Subcutaneous abdominal adipose tissue (tissue), 5 donors: Measurements from ENCODE around the gene HOXB4.

Source experiments
- H3K27ac ChIP-seq: one replicate; pipeline ENCODE4 v1.7.0; 2013; ENCODE audit warnings: low read depth, mild to moderate bottlenecking, inconsistent platforms, low read length, moderate library complexity
- H3K27me3 ChIP-seq, 5 donors: one replicate each; pipeline ENCODE4 v1.7.0; 2013; ENCODE audit warnings: low read length in 5 of 5, inconsistent platforms in 1 of 5; ENCODE audit not compliant: control insufficient read depth in 5 of 5, insufficient read depth in 4 of 5
- H3K36me3 ChIP-seq, 5 donors: one replicate each; pipeline ENCODE4 v1.7.0; 2013; ENCODE audit warnings: low read length in 5 of 5; ENCODE audit not compliant: control insufficient read depth in 5 of 5, insufficient read depth in 5 of 5
- H3K4me1 ChIP-seq, 5 donors: one replicate each; pipeline ENCODE4 v1.7.0; 2013; ENCODE audit warnings: low read length in 5 of 5, mild to moderate bottlenecking in 3 of 5, moderate library complexity in 1 of 5; ENCODE audit not compliant: control insufficient read depth in 5 of 5, insufficient read depth in 5 of 5
- H3K4me3 ChIP-seq, 5 donors: one replicate each; pipeline ENCODE4 v1.7.0; 2013; ENCODE audit warnings: low read length in 5 of 5, low read depth in 1 of 5
- H3K9ac ChIP-seq, 5 donors: one replicate each; pipeline ENCODE4 v1.7.0; 2013; ENCODE audit warnings: low read length in 5 of 5, mild to moderate bottlenecking in 4 of 5, moderate library complexity in 3 of 5
- H3K9me3 ChIP-seq, 5 donors: one replicate each; pipeline ENCODE4 v1.7.0; 2013; ENCODE audit warnings: low read length in 5 of 5; ENCODE audit not compliant: control insufficient read depth in 5 of 5
- donor health status: healthy.
- donor health status: healthy.
- donor health status: healthy.
- donor health status: healthy.
- donor health status: healthy.

Gene HOXB4

DNA sequence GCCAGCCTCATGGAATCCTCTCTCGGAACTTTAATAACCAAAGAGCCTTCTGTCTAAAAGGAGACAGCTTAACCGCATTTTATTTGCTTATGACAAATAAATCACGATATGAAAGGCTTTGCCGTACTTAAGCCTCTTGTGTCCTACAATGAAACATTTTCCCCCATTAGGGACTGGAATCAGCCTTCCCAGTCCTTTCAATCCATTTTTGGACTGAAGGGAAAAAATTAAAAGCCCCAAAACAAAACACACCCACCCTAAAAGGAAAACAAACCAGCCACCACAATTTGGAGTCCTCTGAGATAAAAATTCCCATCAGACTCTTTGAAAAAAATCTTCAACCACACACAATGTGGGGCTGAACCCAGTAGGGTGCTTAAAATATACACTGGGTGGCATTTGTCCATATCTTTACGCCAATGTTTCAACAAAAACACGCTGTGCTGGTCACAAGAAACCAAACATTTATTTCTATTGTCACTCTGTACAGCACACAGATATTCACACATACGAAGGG is 3.0 kb downstream of the HOXB4 start:
- Histone ChIP-seq H3K9ac (peak overlapping the region in 1 of 5 donors; percentile 68), H3K9me3 (no peaks in the 10 kb centered on the region), H3K36me3 (peaks cover 0 to 6% (median 0%) of the 10 kb centered on the region in 5 donors), H3K27ac (peak overlapping the region; percentile 91), H3K4me3 (peak overlapping the region in 1 of 5 donors; percentile 32), H3K27me3 (no peaks in the 10 kb centered on the region), H3K4me1 (peaks cover 9 to 86% (median 81%) of the 10 kb centered on the region in 5 donors)

DNA sequence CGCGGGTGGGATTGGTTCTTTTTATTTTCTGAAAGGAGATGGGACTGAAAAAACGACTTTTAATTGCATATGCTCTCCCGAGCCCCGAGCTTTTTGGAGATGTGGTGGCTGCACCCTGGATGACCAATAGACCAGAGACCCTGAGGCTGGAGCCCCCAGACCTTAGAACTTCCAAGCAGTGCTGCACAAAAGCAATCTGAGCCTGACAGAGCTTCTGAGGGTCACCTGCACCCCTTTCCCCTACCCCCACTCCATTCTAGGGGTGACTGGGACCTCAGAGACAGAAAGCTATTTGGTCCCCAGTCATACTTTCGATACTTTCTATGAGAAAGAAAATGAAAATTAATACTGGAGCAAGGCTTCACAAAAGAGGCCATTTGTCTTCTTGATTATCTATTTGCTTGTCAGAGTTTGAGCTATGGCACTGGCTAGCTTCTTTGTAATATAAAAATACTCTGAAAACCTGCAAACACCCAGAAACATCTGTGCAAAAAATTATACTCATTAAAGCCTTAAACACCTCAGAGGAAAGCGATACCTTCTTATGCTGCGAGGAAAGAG is 3.6 kb downstream of the HOXB4 start:
- peak overlapping the region; percentile 91 for H3K27ac ChIP-seq
- H3K27me3 ChIP-seq = no peaks in the 10 kb centered on the region
- no peaks in the 10 kb centered on the region for H3K9me3 ChIP-seq
- H3K4me3 ChIP-seq = peak overlapping the region in 1 of 5 donors; percentile 32
- H3K9ac ChIP-seq = peak overlapping the region in 1 of 5 donors; percentile 68
- peaks cover 0 to 6% (median 0%) of the 10 kb centered on the region in 5 donors for H3K36me3 ChIP-seq
- peaks cover 11 to 89% (median 80%) of the 10 kb centered on the region in 5 donors for H3K4me1 ChIP-seq

DNA sequence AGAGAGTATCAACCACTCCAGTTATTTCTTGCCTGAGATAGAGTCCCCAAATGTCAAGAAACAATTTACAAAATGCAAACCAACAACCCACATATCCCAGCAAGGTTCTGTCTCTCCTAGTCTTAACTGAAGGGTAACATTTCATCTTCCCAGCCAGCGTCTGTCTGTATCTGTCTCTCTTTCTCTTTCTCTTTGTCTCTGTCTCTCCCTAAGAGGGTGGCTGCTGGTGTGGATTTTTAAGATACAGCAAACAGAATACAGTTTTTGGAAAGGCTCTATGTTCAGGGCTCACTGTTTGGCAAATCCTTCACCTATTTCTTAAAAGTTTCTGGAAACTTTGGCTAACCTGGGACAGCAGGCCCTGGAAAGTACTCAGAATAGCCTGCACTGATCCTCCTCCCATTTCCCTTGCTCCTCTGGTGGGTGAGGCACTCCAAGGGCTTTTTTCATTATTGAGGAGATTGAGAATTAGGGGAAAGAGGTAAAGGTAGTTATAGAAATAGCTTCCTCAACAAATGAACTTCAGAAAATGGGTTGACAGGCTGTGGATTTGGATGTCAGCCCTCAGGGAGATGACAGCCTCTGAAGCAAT is 6.2 kb downstream of the HOXB4 start:
- Histone ChIP-seq H3K9ac (peak overlapping the region in 4 of 5 donors; percentile 43 to 80 (median 61)), H3K27ac (peak overlapping the region; percentile 91), H3K4me3 (peak overlapping the region in 1 of 5 donors; percentile 1), H3K27me3 (no peaks in the 10 kb centered on the region), H3K4me1 (peaks cover 10 to 96% (median 89%) of the 10 kb centered on the region in 5 donors), H3K36me3 (peaks cover 0 to 6% (median 0%) of the 10 kb centered on the region in 5 donors), H3K9me3 (no peaks in the 10 kb centered on the region)

DNA sequence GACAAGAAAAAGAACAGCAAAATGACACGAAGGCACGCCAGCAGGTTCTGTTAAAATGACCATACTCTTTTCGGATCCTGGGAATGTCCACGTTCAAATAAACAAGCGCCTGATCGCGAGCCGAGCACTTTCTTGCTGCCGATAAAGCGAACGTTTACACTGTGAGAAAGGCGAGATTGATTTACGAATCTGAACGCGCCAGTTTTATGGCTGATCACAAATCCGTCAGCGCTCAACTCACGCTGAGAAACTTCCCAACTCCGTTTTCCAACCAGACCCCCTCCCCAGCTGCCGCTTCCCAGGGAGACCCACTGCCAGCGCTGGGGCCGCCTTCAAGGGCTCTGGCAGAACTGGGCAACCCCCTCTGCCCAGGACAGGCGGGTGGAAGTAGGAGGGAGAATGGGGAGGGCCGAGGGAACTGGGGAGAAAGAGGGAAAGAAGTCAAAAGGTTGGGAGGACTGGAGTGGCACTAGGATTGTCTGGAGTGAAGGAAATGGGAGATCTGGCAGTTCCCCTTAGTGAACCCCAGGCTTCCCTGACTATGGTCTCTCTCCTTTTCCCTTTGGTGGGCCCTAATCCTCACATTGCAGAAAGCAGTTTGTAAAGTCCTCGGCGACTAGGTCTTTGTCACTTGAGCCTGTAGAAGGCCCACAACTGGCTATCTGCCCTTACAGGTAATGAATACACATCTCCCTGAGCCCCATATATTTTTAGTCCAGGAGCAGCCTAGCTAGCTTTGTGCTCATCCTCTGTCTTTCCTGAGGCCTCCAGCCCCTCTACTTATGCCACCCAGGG is 6.9 kb downstream of the HOXB4 start:
- H3K4me1 ChIP-seq = peaks cover 10 to 94% (median 87%) of the 10 kb centered on the region in 5 donors
- peak overlapping the region; percentile 1 to 53 (median 41) for H3K4me3 ChIP-seq
- peak overlapping the region; percentile 91 for H3K27ac ChIP-seq
- peaks cover 0 to 6% (median 0%) of the 10 kb centered on the region in 5 donors for H3K36me3 ChIP-seq
- peak overlapping the region; percentile 31 to 81 (median 69) for H3K9ac ChIP-seq
- no peaks in the 10 kb centered on the region for H3K27me3 ChIP-seq
- H3K9me3 ChIP-seq = no peaks in the 10 kb centered on the region

DNA sequence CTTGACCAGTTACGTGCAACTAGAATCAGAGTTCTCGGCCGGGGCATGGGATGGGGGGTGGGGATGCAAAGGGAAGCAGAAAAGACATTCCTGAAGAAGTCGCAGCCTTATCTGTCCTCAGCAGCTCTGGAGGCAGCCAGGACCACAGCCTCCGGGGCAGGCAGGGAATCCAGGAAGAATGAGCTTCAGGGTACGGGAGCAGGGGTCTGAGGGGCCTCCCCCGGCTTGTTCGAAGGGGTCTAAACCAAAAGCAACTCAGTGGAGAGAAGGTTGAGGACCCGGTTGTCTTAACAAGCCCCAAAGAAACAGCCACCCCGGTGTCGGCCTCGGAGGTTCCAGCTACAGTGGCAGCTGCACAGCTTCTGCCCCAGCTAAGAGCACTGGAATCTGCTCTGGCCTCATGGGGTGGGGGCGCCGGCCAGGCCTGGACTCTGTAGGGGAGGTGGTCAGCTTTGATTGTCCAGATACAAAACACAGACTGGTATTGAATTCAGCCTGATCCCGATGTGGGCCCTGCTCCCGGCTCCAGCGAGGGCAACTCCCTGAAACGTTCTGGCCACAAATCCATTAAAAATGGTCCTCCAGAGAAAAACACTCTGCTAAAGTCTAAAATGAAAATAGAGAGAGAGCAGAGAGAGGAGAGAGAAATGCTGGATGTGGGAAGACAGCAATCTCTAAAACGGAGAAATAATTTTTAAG is 7.7 kb downstream of the HOXB4 start:
- Histone ChIP-seq H3K9me3 (no peaks in the 10 kb centered on the region), H3K4me1 (peaks cover 10 to 93% (median 86%) of the 10 kb centered on the region in 5 donors), H3K4me3 (peak overlapping the region; percentile 1 to 53 (median 41)), H3K9ac (peak overlapping the region; percentile 31 to 81 (median 69)), H3K27ac (peak overlapping the region; percentile 91), H3K36me3 (peaks cover 0 to 6% (median 0%) of the 10 kb centered on the region in 5 donors), H3K27me3 (no peaks in the 10 kb centered on the region)

DNA sequence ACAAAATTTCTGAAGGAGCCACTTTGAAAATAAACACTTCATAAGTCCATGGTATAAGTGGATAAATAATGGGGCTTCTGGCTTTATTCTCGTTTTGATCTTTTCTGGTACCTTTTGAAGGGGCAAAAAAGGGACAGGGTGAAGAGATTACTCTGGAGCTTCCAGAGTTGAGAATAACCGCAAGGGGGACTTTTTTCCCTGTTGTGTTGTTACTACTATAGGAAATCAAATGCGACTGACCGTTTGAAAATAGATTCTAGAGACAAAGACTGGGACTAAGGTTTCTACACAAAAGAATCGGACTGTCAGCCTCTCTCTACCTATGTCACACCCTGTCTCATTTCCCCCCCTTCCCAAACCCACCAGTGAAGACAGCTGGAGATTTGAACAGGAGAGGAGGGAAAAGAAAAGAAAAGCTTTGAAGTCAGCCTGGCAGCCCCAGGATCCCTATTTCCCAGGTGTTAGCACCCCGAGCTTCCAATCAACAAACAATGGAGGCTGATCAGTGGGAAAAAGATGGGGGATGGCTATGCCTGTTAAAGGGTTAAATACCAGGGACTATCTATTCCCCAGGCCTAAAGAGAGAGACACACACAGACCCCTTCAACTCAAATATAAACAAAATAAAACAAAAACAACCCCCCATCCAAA is 8.4 kb downstream of the HOXB4 start:
- Histone ChIP-seq H3K9me3 (no peaks in the 10 kb centered on the region), H3K9ac (peak overlapping the region in 4 of 5 donors; percentile 39 to 81 (median 74)), H3K27me3 (no peaks in the 10 kb centered on the region), H3K27ac (peak overlapping the region; percentile 91), H3K4me1 (peaks cover 10 to 93% (median 86%) of the 10 kb centered on the region in 5 donors), H3K36me3 (peaks cover 0 to 6% (median 0%) of the 10 kb centered on the region in 5 donors), H3K4me3 (peak overlapping the region in 3 of 5 donors; percentile 14 to 44 (median 36))

DNA sequence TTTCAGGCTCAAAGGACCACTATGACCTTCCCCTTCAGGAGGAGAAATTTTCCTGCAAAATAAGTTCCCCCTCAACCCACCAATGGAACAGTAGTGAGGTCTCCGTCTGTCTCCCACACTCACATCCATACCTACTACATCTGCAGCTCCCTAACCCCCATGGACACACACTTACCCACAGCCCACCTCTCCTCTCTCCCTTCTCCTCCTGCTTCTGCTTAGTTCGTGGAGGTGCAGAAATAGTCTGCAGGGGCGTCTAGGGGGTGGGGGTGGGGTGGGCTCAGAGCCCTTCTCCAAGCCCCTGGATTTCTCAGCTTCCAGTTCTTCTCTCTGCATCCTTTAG is 8.9 kb downstream of the HOXB4 start:
- Histone ChIP-seq H3K4me3 (peak overlapping the region in 4 of 5 donors; percentile 43 to 48 (median 44)), H3K36me3 (peaks cover 0 to 6% (median 0%) of the 10 kb centered on the region in 5 donors), H3K27ac (peak overlapping the region; percentile 91), H3K9ac (peak overlapping the region in 3 of 5 donors; percentile 26 to 41 (median 33)), H3K4me1 (peaks cover 12 to 92% (median 86%) of the 10 kb centered on the region in 5 donors), H3K9me3 (no peaks in the 10 kb centered on the region), H3K27me3 (no peaks in the 10 kb centered on the region)

DNA sequence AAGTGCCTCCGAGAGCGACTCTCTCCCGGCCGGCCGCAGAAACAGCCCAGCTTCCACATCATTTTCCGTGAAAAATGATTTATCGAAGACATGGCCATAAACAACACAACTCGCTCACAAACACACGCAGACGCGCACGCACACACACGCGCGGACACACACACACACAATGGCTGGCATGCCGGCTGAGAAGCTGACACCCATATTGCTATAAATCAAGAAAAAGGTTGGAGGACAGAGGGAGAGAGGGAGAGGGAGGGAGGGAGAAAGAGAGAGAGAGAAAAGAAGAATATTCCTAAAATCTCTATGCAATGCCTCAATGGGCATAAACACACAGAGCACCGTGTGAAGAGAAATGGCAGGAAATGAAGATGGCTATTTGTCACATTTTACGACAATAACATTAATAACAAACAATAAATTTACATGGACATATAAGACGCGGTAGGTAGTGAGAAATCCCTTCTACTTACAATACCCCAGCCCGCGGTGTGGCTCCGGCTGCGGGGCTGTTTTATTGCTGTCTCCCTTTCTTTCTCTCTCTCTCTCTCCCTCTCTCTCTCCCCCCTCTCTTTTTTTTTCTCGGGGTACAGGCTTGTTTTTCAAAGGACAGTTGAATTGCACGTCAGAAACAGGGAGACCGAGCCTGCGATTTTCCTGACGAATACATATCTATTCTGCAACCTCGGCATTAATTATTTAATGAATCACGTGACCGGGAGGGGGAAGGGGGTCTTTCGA is 9.5 kb downstream of the HOXB4 start:
- H3K9me3 ChIP-seq = no peaks in the 10 kb centered on the region
- peak overlapping the region; percentile 31 to 48 (median 44) for H3K4me3 ChIP-seq
- H3K9ac ChIP-seq = peak overlapping the region in 4 of 5 donors; percentile 23 to 41 (median 30)
- no peaks in the 10 kb centered on the region for H3K27me3 ChIP-seq
- H3K27ac ChIP-seq = peak overlapping the region; percentile 75
- peaks cover 0 to 6% (median 0%) of the 10 kb centered on the region in 5 donors for H3K36me3 ChIP-seq
- peaks cover 12 to 95% (median 90%) of the 10 kb centered on the region in 5 donors for H3K4me1 ChIP-seq
